Neural cell (in vitro differentiated cells): ENCODE measurements around the gene MAFB.

Experiments
- EP300 ChIP-seq: fragments of 450-650 bp; conservative IDR thresholded peaks from 2 replicates; pipeline ENCODE4 v1.6.1; 2014; ENCODE audit warnings: antibody characterized with exemption, mild to moderate bottlenecking, moderate library complexity; ENCODE audit not compliant: poor library complexity, severe bottlenecking
- EZH2 ChIP-seq: fragments of 200-600, 300-800 bp; shearing (Covaris generic), sonication (generic); IDR thresholded peaks from 2 replicates; pipeline ENCODE4 v1.6.1; 2014; ENCODE audit warnings: antibody characterized with exemption, low read length, borderline replicate concordance, mild to moderate bottlenecking; ENCODE audit not compliant: insufficient read depth, poor library complexity, severe bottlenecking
- POLR2AphosphoS5 ChIP-seq: IDR thresholded peaks from 2 replicates; pipeline ENCODE4 v1.6.1; 2012
- REST ChIP-seq: IDR thresholded peaks from 2 replicates; pipeline ENCODE4 v1.6.1; 2012; ENCODE audit warnings: borderline replicate concordance
- SMC3 ChIP-seq: fragments of 450-650 bp; conservative IDR thresholded peaks from 2 replicates; pipeline ENCODE4 v1.6.1; 2014; ENCODE audit warnings: antibody characterized with exemption, mild to moderate bottlenecking, moderate library complexity; ENCODE audit not compliant: poor library complexity
- TF ChIP-seq, protein P1 (sequence below): fragments of 450-650 bp; IDR thresholded peaks from 2 replicates; pipeline ENCODE4 v1.5.1; 2014; ENCODE audit warnings: antibody characterized with exemption, mild to moderate bottlenecking, moderate library complexity; ENCODE audit not compliant: poor library complexity, severe bottlenecking

GRCh38 chr20:40670253-40670652, 18.8 kb downstream of the MAFB start:
- TF ChIP-seq, protein P1, sequence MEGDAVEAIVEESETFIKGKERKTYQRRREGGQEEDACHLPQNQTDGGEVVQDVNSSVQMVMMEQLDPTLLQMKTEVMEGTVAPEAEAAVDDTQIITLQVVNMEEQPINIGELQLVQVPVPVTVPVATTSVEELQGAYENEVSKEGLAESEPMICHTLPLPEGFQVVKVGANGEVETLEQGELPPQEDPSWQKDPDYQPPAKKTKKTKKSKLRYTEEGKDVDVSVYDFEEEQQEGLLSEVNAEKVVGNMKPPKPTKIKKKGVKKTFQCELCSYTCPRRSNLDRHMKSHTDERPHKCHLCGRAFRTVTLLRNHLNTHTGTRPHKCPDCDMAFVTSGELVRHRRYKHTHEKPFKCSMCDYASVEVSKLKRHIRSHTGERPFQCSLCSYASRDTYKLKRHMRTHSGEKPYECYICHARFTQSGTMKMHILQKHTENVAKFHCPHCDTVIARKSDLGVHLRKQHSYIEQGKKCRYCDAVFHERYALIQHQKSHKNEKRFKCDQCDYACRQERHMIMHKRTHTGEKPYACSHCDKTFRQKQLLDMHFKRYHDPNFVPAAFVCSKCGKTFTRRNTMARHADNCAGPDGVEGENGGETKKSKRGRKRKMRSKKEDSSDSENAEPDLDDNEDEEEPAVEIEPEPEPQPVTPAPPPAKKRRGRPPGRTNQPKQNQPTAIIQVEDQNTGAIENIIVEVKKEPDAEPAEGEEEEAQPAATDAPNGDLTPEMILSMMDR = no peak
- TF ChIP-seq POLR2AphosphoS5 (no peak), REST (no peak), EZH2 (no peak), SMC3 (no peak), EP300 (no peak)
